GM12873 (cell line): ENCODE data around the gene KIF4B.
A peak's percentile ranks its signal among the peaks of the same experiment; 100 is the strongest.

Experiments used
- CTCF ChIP-seq: IDR thresholded peaks from 2 replicates; pipeline ENCODE4 v1.5.1; 2012; ENCODE audit warnings: low read depth, mild to moderate bottlenecking, moderate library complexity, low read length, control low read depth; ENCODE audit not compliant: insufficient read depth; ENCODE audit errors: missing control alignments

KIF4B gene

GRCh38 chr5:155017610-155018009 lies 4.1 kb downstream of the KIF4B start:
- TF ChIP-seq CTCF: no peak

GRCh38 chr5:155019601-155020226 lies 6.2 kb downstream of the KIF4B start:
- no peak for TF ChIP-seq CTCF

GRCh38 chr5:155021842-155022241 lies 8.3 kb downstream of the KIF4B start:
- no peak for TF ChIP-seq CTCF

- no peak for TF ChIP-seq CTCF
Observed at GRCh38 chr5:155023320-155023719, 9.8 kb downstream of the KIF4B start.

- TF ChIP-seq CTCF: no peak
Observed at GRCh38 chr5:155024015-155024414, 10.5 kb downstream of the KIF4B start.

- TF ChIP-seq CTCF: no peak
Observed at GRCh38 chr5:155025895-155026294, 12.3 kb downstream of the KIF4B start.

- TF ChIP-seq CTCF: peak; percentile 52
Observed at GRCh38 chr5:155027993-155028629, 14.6 kb downstream of the KIF4B start.
